Mucosa of stomach (tissue), 1 donor: ENCODE results near the gene SGPP2.
"Not testable (repeated sequence)": the region's sequence is repeated elsewhere in the genome, so short reads cannot be mapped to it uniquely, and the experiment has no call there.

ENCODE experiments used
- H3K27me3 ChIP-seq: one replicate; pipeline ENCODE4 v1.7.0; 2013; ENCODE audit warnings: mild to moderate bottlenecking, low read length; ENCODE audit not compliant: control insufficient read depth, insufficient read depth
- H3K36me3 ChIP-seq: one replicate; pipeline ENCODE4 v1.7.0; 2013; ENCODE audit warnings: low read length; ENCODE audit not compliant: control insufficient read depth, insufficient read depth
- H3K4me1 ChIP-seq: one replicate; pipeline ENCODE4 v1.7.0; 2013; ENCODE audit warnings: mild to moderate bottlenecking, low read length; ENCODE audit not compliant: control insufficient read depth, insufficient read depth
- H3K4me3 ChIP-seq: one replicate; pipeline ENCODE4 v1.7.0; 2013; ENCODE audit warnings: low read length
- H3K9ac ChIP-seq: one replicate; pipeline ENCODE4 v1.7.0; 2013; ENCODE audit warnings: mild to moderate bottlenecking, low read length, moderate library complexity
- H3K9me3 ChIP-seq: one replicate; pipeline ENCODE4 v1.7.0; 2013; ENCODE audit warnings: mild to moderate bottlenecking, low read length, moderate library complexity; ENCODE audit not compliant: control insufficient read depth
- donor health status: Pancreatic carcinoma.

SGPP2 gene

GRCh38 chr2:222576171-222577081, 152.1 kb downstream of the SGPP2 start:
- Histone ChIP-seq H3K4me1 (peaks cover 7% of the 10 kb centered on the region), H3K36me3 (peaks cover 3% of the 10 kb centered on the region), H3K4me3 (no peak overlapping the region), H3K9ac (no peak overlapping the region), H3K27me3 (no peaks in the 10 kb centered on the region), H3K9me3 (no peaks in the 10 kb centered on the region)

- Histone ChIP-seq H3K9ac (no peak overlapping the region), H3K9me3 (no peaks in the 10 kb centered on the region), H3K36me3 (no peaks in the 10 kb centered on the region), H3K4me1 (peaks cover 7% of the 10 kb centered on the region), H3K27me3 (no peaks in the 10 kb centered on the region), H3K4me3 (no peak overlapping the region)
These were observed 153.0 kb downstream of the SGPP2 start for GRCh38 chr2:222577341-222577740.

DNA sequence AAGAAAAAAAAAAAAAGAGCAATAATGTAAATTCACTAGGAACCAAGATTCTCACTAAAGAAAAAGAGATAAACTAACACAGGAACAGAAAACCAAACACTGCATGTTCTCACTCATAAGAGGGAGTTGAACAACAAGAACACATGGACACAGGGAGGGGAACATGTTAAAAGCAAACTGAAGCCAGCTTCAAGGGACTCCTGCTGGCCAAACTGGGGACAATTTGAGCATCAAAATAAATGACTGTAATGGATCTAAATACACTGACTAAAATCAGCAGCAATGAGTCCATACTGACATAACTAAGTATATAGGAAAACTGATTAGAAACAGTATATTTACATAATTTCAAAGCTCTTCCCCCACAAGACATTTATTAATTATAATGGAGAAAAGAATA, 158.6 kb downstream of the SGPP2 start:
- Histone ChIP-seq H3K36me3 (no peaks in the 10 kb centered on the region), H3K9me3 (no peaks in the 10 kb centered on the region), H3K4me1 (no peaks in the 10 kb centered on the region), H3K4me3 (no peak overlapping the region), H3K9ac (no peak overlapping the region), H3K27me3 (no peaks in the 10 kb centered on the region)

DNA sequence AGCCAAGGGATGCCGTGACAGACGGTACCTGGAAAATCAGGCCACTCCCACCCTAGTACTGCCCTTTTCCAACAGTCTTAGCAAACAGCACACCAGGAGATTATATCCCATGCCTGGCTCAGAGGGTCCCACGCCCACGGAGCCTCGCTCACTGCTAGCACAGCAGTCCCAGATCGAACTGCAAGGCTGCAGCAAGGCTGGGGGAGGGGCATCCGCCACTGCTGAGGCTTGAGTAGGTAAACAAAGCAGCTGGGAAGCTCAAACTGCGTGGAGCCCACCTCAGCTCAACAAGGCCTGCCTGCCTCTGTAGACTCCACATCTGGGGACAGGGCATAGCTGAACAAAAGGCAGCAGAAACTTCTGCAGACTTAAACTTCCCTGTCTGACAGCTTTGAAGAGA, 160.2 kb downstream of the SGPP2 start:
- H3K4me3 ChIP-seq, H3K27me3 ChIP-seq, H3K9me3 ChIP-seq, H3K4me1 ChIP-seq, H3K36me3 ChIP-seq, H3K9ac ChIP-seq: not testable (repeated sequence)

- H3K27me3 ChIP-seq = no peaks in the 10 kb centered on the region
- no peaks in the 10 kb centered on the region for H3K9me3 ChIP-seq
- no peaks in the 10 kb centered on the region for H3K4me1 ChIP-seq
- H3K4me3 ChIP-seq = no peak overlapping the region
- H3K9ac ChIP-seq = no peak overlapping the region
- no peaks in the 10 kb centered on the region for H3K36me3 ChIP-seq
These were observed 167.3 kb downstream of the SGPP2 start for GRCh38 chr2:222591661-222592060.

DNA sequence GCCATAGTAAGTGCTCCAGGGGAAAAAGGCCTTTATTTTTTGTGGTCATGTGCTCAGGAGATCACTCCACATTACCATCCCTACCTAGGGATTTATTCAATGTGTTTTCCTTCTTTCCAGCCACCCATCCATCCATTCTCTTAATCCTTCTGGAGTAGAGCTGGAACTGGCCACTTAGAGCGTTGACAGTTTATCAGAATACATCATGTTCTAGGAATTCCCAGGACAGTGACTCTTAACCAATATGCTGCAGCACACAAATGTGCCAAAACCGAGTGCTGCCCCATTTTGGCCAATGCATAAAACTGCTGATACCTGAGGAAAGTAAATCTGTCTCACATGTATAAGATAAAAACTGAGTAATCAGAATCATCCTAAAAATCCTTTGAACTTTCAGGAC, 167.8 kb downstream of the SGPP2 start:
- Histone ChIP-seq H3K27me3 (no peaks in the 10 kb centered on the region), H3K36me3 (no peaks in the 10 kb centered on the region)

GRCh38 chr2:222594679-222595078, 170.3 kb downstream of the SGPP2 start:
- no peaks in the 10 kb centered on the region for H3K36me3 ChIP-seq
- no peaks in the 10 kb centered on the region for H3K9me3 ChIP-seq
- H3K4me1 ChIP-seq = no peaks in the 10 kb centered on the region
- H3K27me3 ChIP-seq = no peaks in the 10 kb centered on the region
- H3K9ac ChIP-seq = no peak overlapping the region
- no peak overlapping the region for H3K4me3 ChIP-seq

More for the DNA sequence above, 167.8 kb downstream of the SGPP2 start:
- Histone ChIP-seq H3K9me3 (no peaks in the 10 kb centered on the region), H3K4me3 (no peak overlapping the region), H3K9ac (no peak overlapping the region), H3K4me1 (no peaks in the 10 kb centered on the region)

GRCh38 chr2:222595581-222595980, 171.2 kb downstream of the SGPP2 start:
- Histone ChIP-seq H3K36me3 (no peaks in the 10 kb centered on the region), H3K4me3 (no peak overlapping the region), H3K4me1 (no peaks in the 10 kb centered on the region), H3K9me3 (no peaks in the 10 kb centered on the region), H3K27me3 (no peaks in the 10 kb centered on the region), H3K9ac (no peak overlapping the region)

DNA sequence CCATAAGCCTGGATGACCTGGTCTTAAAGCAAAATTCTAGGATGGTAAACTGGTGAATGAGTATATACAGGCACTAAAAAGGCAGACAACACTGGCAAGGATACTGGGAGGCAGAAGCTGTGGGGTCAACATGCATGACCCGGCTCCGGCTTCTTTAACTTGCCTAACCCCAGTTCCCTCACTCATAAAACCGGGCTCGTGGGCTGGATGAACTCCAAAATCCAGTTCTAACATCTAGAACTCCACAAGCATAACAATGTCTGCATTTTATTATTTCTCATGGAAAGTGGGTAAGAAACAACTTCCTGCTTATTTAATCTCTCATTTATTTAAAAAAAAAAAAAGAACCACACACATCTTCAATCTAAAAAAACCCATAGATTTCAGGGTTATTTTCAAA, 174.3 kb downstream of the SGPP2 start:
- no peaks in the 10 kb centered on the region for H3K27me3 ChIP-seq
- no peaks in the 10 kb centered on the region for H3K4me1 ChIP-seq
- no peak overlapping the region for H3K4me3 ChIP-seq
- no peak overlapping the region for H3K9ac ChIP-seq
- no peaks in the 10 kb centered on the region for H3K36me3 ChIP-seq
- no peaks in the 10 kb centered on the region for H3K9me3 ChIP-seq

- no peaks in the 10 kb centered on the region for H3K9me3 ChIP-seq
- H3K36me3 ChIP-seq = no peaks in the 10 kb centered on the region
- H3K9ac ChIP-seq = no peak overlapping the region
- H3K27me3 ChIP-seq = no peaks in the 10 kb centered on the region
- H3K4me1 ChIP-seq = no peaks in the 10 kb centered on the region
- no peak overlapping the region for H3K4me3 ChIP-seq
These were observed 179.2 kb downstream of the SGPP2 start for GRCh38 chr2:222603501-222603900.

DNA sequence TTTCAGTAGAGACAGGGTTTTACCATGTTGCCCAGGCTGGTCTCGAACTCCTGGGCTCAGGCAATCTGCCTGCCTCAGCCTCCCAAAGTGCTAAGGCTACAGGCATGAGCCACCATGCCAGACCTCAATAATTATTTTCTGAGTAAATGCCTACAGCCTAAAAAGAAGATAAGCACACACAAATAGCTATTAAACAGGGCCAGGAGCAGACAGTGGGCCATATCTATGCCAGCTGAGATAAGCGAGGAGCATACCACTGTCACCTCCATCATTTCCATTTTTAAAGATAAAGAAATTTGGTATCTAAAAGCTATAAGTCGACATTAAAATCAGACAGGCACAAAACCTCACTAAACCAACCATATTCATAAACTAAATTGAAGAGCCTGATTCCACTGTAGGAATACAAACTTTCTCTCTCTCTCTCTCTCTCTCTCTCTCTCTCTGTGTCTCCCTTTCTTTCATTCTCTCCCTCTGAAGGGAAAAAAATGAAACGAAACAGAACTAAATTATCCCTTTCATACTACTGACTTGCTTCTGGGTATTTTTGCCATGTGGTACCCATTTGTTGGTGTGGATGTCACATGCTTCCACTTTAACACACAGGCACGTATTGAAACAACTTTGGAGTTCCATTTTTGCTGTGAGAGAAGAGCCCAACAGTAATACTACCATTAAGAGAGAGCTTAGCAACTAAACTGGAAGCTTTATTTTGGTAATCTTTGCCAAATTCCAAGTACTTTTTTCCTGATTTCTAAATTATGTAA, 180.6 kb downstream of the SGPP2 start:
- no peaks in the 10 kb centered on the region for H3K4me1 ChIP-seq
- H3K27me3 ChIP-seq = no peaks in the 10 kb centered on the region
- H3K9me3 ChIP-seq = no peaks in the 10 kb centered on the region
- H3K9ac ChIP-seq = no peak overlapping the region
- H3K4me3 ChIP-seq = no peak overlapping the region
- H3K36me3 ChIP-seq = no peaks in the 10 kb centered on the region

GRCh38 chr2:222606306-222606705, 182.0 kb downstream of the SGPP2 start:
- Histone ChIP-seq H3K4me1 (no peaks in the 10 kb centered on the region), H3K4me3 (no peak overlapping the region), H3K27me3 (no peaks in the 10 kb centered on the region), H3K36me3 (no peaks in the 10 kb centered on the region), H3K9me3 (no peaks in the 10 kb centered on the region), H3K9ac (no peak overlapping the region)
